Right cardiac atrium (tissue), 5 donors: ENCODE measurements around the gene FADS2. TPM values are rescaled to one million over a fixed set of nuclear protein-coding genes. Genes with fewer than 3 reads are reported as not detected.
A peak's percentile ranks its signal among the peaks of the same experiment; 100 is the strongest.

Experiments
- ATAC-seq, 2 donors: fragments of 200-7000 bp; cut with Tn5 transposase; one replicate each; pipeline versions ENCODE4 v1.8.0 to v1.9.1; 2020; ENCODE audit warnings: moderate library complexity in 2 of 2, mild to moderate bottlenecking in 1 of 2
- DNase-seq, 3 donors: peaks; one replicate each; pipeline ENCODE4 v3.0.0-alpha.2; 2020
- H3K27ac ChIP-seq: one replicate; pipeline ENCODE4 v1.5.1; 2013; ENCODE audit warnings: mild to moderate bottlenecking, low read length, control low read depth, moderate library complexity
- H3K27me3 ChIP-seq: one replicate; pipeline ENCODE4 v1.6.1; 2013; ENCODE audit not compliant: control insufficient read depth, insufficient read depth
- H3K4me1 ChIP-seq: one replicate; pipeline ENCODE4 v1.6.1; 2013; ENCODE audit warnings: low read length; ENCODE audit not compliant: control insufficient read depth, insufficient read depth
- H3K4me3 ChIP-seq: one replicate; pipeline ENCODE4 v1.5.1; 2013; ENCODE audit warnings: low read length, control low read depth
- H3K9me3 ChIP-seq: one replicate; pipeline ENCODE4 v1.6.1; 2013; ENCODE audit warnings: low read length; ENCODE audit not compliant: control insufficient read depth
- WGBS: extraction: QIAGEN DNeasy Blood & Tissue Kit; methylation state at CpG from one replicate; pipeline ENCODE4 v1.1.7; 2013; 5-methylcytosine and 5-hydroxymethylcytosine counted together
- intact Hi-C, 4 donors: fragments of 100-400 bp; cut with DNase I; formaldehyde crosslinking; loops; one replicate each; pipeline versions ENCODE4 v1.11.0 to v1.14.0; 2022 to 2023
- polyA plus RNA-seq: library from polyadenylated mRNA; stranded (reverse); fragments of 200-250 nt; gene quantifications from one replicate; pipeline ENCODE4 v1.2.3, GENCODE V29; 2013
- total RNA-seq, 4 donors: library from RNA; stranded (reverse); fragmentation: NEBNext Ultra II Directional; extraction: Animal tissue kit (Norgen Biotek cat#: 25700); gene quantifications; one replicate each; pipeline ENCODE4 v1.2.1, GENCODE V29; 2021
- donor health status: healthy with polysubstance abuse.
- donor health status: DM: no; HTN: yes; CAD: no.
- donor health status: DM: no; HTN: no; CAD: no.
- donor health status: DM: no; HTN: yes; CAD: no; lungs with severe emphysema.
- donor health status: DM: yes; HTN: yes; CAD: no.

FADS2 gene
- total and polyA plus RNA-seq, 5 donors: 16.4 to 38.1 (median 30.6) TPM

GRCh38 chr11:61812736-61813411 is 15.2 kb upstream of the FADS2 start:
- Histone ChIP-seq H3K27me3 (no peaks in the 10 kb centered on the region), H3K9me3 (no peaks in the 10 kb centered on the region), H3K27ac (no peak overlapping the region), H3K4me3 (no peak overlapping the region), H3K4me1 (no peaks in the 10 kb centered on the region)
- DNase-seq (no peak), ATAC-seq (no peak)
- intact Hi-C loops: loop anchor here in 1 of 4 donors (10.0 kb wide), 1 partner anchor 52 kb away; no protein-coding TSS in a partner anchor
- WGBS: 90% methylated on average over 4 of the region's 4 CpGs

GRCh38 chr11:61814247-61814957 is 13.7 kb upstream of the FADS2 start:
- peak overlapping the region; percentile 86 for H3K27ac ChIP-seq
- intact Hi-C loops: loop anchor here in 1 of 4 donors (10.0 kb wide), 1 partner anchor 50 kb away; no protein-coding TSS in a partner anchor
- peak overlapping the region; percentile 26 for H3K4me3 ChIP-seq
- 79% methylated on average over 16 of the region's 16 CpGs for WGBS
- DNase-seq: peak in 1 of 3 donors; percentile 38
- H3K4me1 ChIP-seq: no peaks in the 10 kb centered on the region
- no peaks in the 10 kb centered on the region for H3K27me3 ChIP-seq
- peak in 1 of 2 donors; percentile 3 for ATAC-seq
- no peaks in the 10 kb centered on the region for H3K9me3 ChIP-seq

GRCh38 chr11:61814958-61815789 is 12.9 kb upstream of the FADS2 start:
- WGBS: under 1% methylated on average over 66 of the region's 66 CpGs

GRCh38 chr11:61815790-61816735 is 12.0 kb upstream of the FADS2 start:
- peak overlapping the region; percentile 91 for H3K27ac ChIP-seq
- DNase-seq (peak; percentile 77 to 91 (median 89)), ATAC-seq (peak; percentile 50 to 68)
- no peaks in the 10 kb centered on the region for H3K4me1 ChIP-seq
- intact Hi-C loops: loop anchor here in 1 of 4 donors (10.0 kb wide), 1 partner anchor 49 kb away; no protein-coding TSS in a partner anchor
- peak overlapping the region; percentile 32 for H3K4me3 ChIP-seq
- H3K9me3 ChIP-seq: no peaks in the 10 kb centered on the region
- H3K27me3 ChIP-seq: no peaks in the 10 kb centered on the region
- WGBS: under 1% methylated on average over 69 of the region's 69 CpGs

More at GRCh38 chr11:61814958-61815789, 12.9 kb upstream of the FADS2 start:
- Histone ChIP-seq H3K4me1 (no peaks in the 10 kb centered on the region), H3K27me3 (no peaks in the 10 kb centered on the region), H3K4me3 (peak overlapping the region; percentile 32), H3K9me3 (no peaks in the 10 kb centered on the region), H3K27ac (peak overlapping the region; percentile 91)
- intact Hi-C loops: loop anchor here in 1 of 4 donors (10.0 kb wide), 1 partner anchor 50 kb away; no protein-coding TSS in a partner anchor
- peak; percentile 98 to 100 (median 99) for DNase-seq
- peak; percentile 96 to 97 for ATAC-seq

GRCh38 chr11:61816736-61817455 is 11.2 kb upstream of the FADS2 start, which contains the start of gene FADS1:
Gene FADS1 (minus strand): TSS chr11:61817003. CDS start chr11:61816929, 74 bp downstream.
- Histone ChIP-seq H3K27ac (peak within 1 kb of the TSS; percentile 91), H3K4me3 (peak within 1 kb of the TSS; percentile 32), H3K9me3 (no peaks in the 10 kb centered on the region), H3K27me3 (no peaks in the 10 kb centered on the region), H3K4me1 (no peaks in the 10 kb centered on the region)
- intact Hi-C loops: loop anchor here in 1 of 4 donors (10.0 kb wide), 1 partner anchor 48 kb away; no protein-coding TSS in a partner anchor
- ATAC-seq (peak; percentile 67 to 68), DNase-seq (peak; percentile 95 to 97 (median 96))
- under 1% methylated on average over 73 of the region's 73 CpGs for WGBS

- ATAC-seq (no peak), DNase-seq (no peak)
- no peaks in the 10 kb centered on the region for H3K9me3 ChIP-seq
- intact Hi-C loops: loop anchor here in 1 of 4 donors (10.0 kb wide), 1 partner anchor 47 kb away; no protein-coding TSS in a partner anchor
- WGBS: 71% methylated on average over 6 of the region's 6 CpGs
- H3K4me1 ChIP-seq: no peaks in the 10 kb centered on the region
- peak overlapping the region; percentile 25 for H3K27ac ChIP-seq
- H3K27me3 ChIP-seq: no peaks in the 10 kb centered on the region
- peak overlapping the region; percentile 32 for H3K4me3 ChIP-seq
These were observed 10.5 kb upstream of the FADS2 start for GRCh38 chr11:61817471-61818202.

GRCh38 chr11:61820174-61820573 is 7.9 kb upstream of the FADS2 start:
- no peak overlapping the region for H3K4me3 ChIP-seq
- no peak overlapping the region for H3K27ac ChIP-seq
- H3K4me1 ChIP-seq: no peaks in the 10 kb centered on the region
- intact Hi-C loops: no loop called here
- H3K9me3 ChIP-seq: no peaks in the 10 kb centered on the region
- no peaks in the 10 kb centered on the region for H3K27me3 ChIP-seq
- ATAC-seq: no peak
- WGBS: 95% methylated on average over 2 of the region's 2 CpGs
- no peak for DNase-seq

- ATAC-seq (peak in 1 of 2 donors; percentile 2), DNase-seq (no peak)
- 13% methylated on average over 23 of the region's 23 CpGs for WGBS
- H3K4me1 ChIP-seq: peaks cover 6% of the 10 kb centered on the region
- peak overlapping the region; percentile 72 for H3K27ac ChIP-seq
- intact Hi-C loops: no loop called here
- H3K4me3 ChIP-seq: peak overlapping the region; percentile 65
- no peaks in the 10 kb centered on the region for H3K9me3 ChIP-seq
- no peaks in the 10 kb centered on the region for H3K27me3 ChIP-seq
These were observed 1.1 kb upstream of the FADS2 start for GRCh38 chr11:61826930-61827570.

- peak in 1 of 3 donors; percentile 26 for DNase-seq
- Histone ChIP-seq H3K27ac (peak overlapping the region; percentile 54), H3K9me3 (no peaks in the 10 kb centered on the region), H3K4me1 (peaks cover 10% of the 10 kb centered on the region), H3K4me3 (peak overlapping the region; percentile 65), H3K27me3 (no peaks in the 10 kb centered on the region)
- intact Hi-C loops: no loop called here
- WGBS: under 1% methylated on average over 16 of the region's 16 CpGs
- no peak for ATAC-seq
These were observed 204 bp downstream of the FADS2 start for GRCh38 chr11:61828379-61828628.
